IgD-negative memory B cell (primary cell): ENCODE data around the gene HSF2BP. TPM values are rescaled to one million over a fixed set of nuclear protein-coding genes. Genes with fewer than 3 reads are reported as not detected.
"Not testable (repeated sequence)": the region's sequence is repeated elsewhere in the genome, so short reads cannot be mapped to it uniquely, and the experiment has no call there.

ENCODE experiments used
- H3K27ac Mint-ChIP-seq, 3 donors: one replicate each; pipeline ENCODE4 v1.8.0; 2020 to 2022; ENCODE audit warnings: mild to moderate bottlenecking in 3 of 3, mixed read lengths in 3 of 3, moderate library complexity in 1 of 3
- H3K27me3 Mint-ChIP-seq: one replicate; pipeline ENCODE4 v1.8.0; 2021; ENCODE audit warnings: mixed read lengths
- H3K36me3 Mint-ChIP-seq: one replicate; pipeline ENCODE4 v1.8.0; 2020; ENCODE audit warnings: mild to moderate bottlenecking, mixed read lengths
- H3K4me1 Mint-ChIP-seq, 3 donors: one replicate each; pipeline ENCODE4 v1.8.0; 2020 to 2022; ENCODE audit warnings: mixed read lengths in 3 of 3, mild to moderate bottlenecking in 1 of 3
- H3K4me3 Mint-ChIP-seq, 4 donors: one replicate each; pipeline ENCODE4 v1.8.0; 2020 to 2022; ENCODE audit warnings: mild to moderate bottlenecking in 4 of 4, mixed read lengths in 4 of 4, moderate library complexity in 3 of 4
- H3K9me3 Mint-ChIP-seq, 3 donors: one replicate each; pipeline ENCODE4 v1.8.0; 2020 to 2021; ENCODE audit warnings: mixed read lengths in 3 of 3, mild to moderate bottlenecking in 1 of 3
- polyA plus RNA-seq: library from polyadenylated mRNA; unstranded; fragments of 300-500 nt; fragmentation: Illumina TruSeq; gene quantifications from one replicate; pipeline ENCODE4 v1.2.3, GENCODE V29; 2021

HSF2BP gene
- polyA plus RNA-seq, 1 donor from 2014 or later, result 0.11 TPM

DNA sequence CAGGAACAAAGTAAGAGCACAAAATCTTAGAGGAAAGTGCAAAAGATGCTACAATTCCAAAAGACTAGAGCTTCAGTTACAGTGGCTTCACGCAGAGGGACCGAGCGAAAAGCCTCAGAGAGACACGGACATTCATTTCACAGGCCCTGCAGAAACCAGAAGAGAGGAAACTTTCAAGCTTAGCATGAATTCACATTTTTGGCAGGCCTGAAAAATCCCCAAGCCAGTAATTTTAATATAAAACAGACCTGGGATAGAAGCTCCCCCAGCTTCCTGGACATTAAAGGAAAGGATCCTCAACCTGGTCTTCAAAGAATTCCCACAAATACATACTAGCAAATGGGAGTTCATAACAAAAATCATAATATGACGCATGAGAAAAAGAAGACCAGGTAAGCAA lies 66.2 kb downstream of the HSF2BP start:
- Mint-ChIP-seq H3K27me3 (peaks cover 4% of the 10 kb centered on the region), H3K36me3 (no peaks in the 10 kb centered on the region), H3K9me3 (no peaks in the 10 kb centered on the region), H3K4me1 (no peaks in the 10 kb centered on the region), H3K27ac (no peak overlapping the region), H3K4me3 (no peak overlapping the region)

- peaks cover 4% of the 10 kb centered on the region for H3K27me3 Mint-ChIP-seq
- H3K36me3 Mint-ChIP-seq, result no peaks in the 10 kb centered on the region
- H3K9me3 Mint-ChIP-seq, result no peaks in the 10 kb centered on the region
- H3K4me1 Mint-ChIP-seq, result no peaks in the 10 kb centered on the region
- H3K27ac Mint-ChIP-seq, result no peak overlapping the region
- no peak overlapping the region for H3K4me3 Mint-ChIP-seq
Observed at GRCh38 chr21:43591571-43591970, 67.7 kb downstream of the HSF2BP start.

GRCh38 chr21:43590194-43590593 lies 69.1 kb downstream of the HSF2BP start:
- no peaks in the 10 kb centered on the region for H3K36me3 Mint-ChIP-seq
- H3K9me3 Mint-ChIP-seq, result no peaks in the 10 kb centered on the region
- H3K27me3 Mint-ChIP-seq, result peaks cover 7% of the 10 kb centered on the region
- no peak overlapping the region for H3K27ac Mint-ChIP-seq
- no peak overlapping the region for H3K4me3 Mint-ChIP-seq
- peaks cover 0 to under 1% (median 0%) of the 10 kb centered on the region in 3 donors for H3K4me1 Mint-ChIP-seq

DNA sequence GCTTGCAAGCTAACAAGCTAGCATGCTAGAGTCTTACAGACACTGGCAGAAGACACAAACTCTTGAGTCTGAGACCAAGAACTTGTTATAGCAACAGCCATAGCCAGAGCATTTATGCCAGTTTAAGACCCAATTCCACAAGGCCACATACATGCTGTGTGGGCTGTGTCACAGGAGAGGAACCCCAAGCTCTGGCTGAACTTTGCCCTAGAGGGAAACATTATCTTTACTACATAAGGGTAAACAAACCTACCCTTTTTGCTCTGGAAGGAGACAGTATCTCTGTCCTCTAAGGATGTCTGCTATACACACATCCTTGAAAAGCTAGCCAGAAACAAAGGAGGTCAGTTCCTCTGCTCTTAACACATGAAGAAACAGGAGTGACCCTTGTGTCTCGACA lies 70.3 kb downstream of the HSF2BP start:
- no peak overlapping the region for H3K27ac Mint-ChIP-seq
- H3K9me3 Mint-ChIP-seq, result no peaks in the 10 kb centered on the region
- H3K4me3 Mint-ChIP-seq, result no peak overlapping the region
- H3K27me3 Mint-ChIP-seq, result peaks cover 7% of the 10 kb centered on the region
- H3K36me3 Mint-ChIP-seq, result no peaks in the 10 kb centered on the region
- peaks cover 0 to 1% (median 0%) of the 10 kb centered on the region in 3 donors for H3K4me1 Mint-ChIP-seq

- Mint-ChIP-seq H3K4me1 (peaks cover 0 to 1% (median 0%) of the 10 kb centered on the region in 3 donors), H3K27me3 (peaks cover 7% of the 10 kb centered on the region), H3K4me3 (no peak overlapping the region), H3K36me3 (no peaks in the 10 kb centered on the region), H3K9me3 (no peaks in the 10 kb centered on the region), H3K27ac (no peak overlapping the region)
Observed at GRCh38 chr21:43585924-43586413, 73.3 kb downstream of the HSF2BP start.

- Mint-ChIP-seq H3K9me3 (no peaks in the 10 kb centered on the region), H3K27ac (no peak overlapping the region), H3K4me3 (no peak overlapping the region), H3K4me1 (peaks cover 0 to 1% (median 0%) of the 10 kb centered on the region in 3 donors), H3K27me3 (peaks cover 5% of the 10 kb centered on the region), H3K36me3 (no peaks in the 10 kb centered on the region)
Observed at GRCh38 chr21:43585514-43585913, 73.8 kb downstream of the HSF2BP start.

DNA sequence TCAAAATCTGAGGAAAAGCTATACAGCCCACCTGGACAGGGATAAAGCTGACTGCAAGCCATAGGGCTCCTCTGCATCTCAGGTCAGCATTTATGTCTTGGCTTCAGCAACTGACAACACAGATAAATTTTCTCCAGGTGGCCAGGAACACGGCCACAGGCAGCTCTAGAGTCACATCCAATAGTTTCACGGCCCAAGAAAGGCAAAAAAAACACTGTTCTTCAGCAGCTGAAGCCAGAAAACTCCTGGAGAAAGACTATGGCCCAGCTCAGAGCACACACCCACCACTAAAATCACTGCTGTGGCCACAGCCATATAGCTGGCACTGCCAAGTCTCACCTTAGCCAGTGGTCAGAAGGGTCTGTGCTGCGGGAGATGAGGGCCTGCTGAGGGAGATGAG lies 77.8 kb downstream of the HSF2BP start:
- H3K36me3 Mint-ChIP-seq, result no peaks in the 10 kb centered on the region
- no peaks in the 10 kb centered on the region for H3K9me3 Mint-ChIP-seq
- peaks cover 9% of the 10 kb centered on the region for H3K27me3 Mint-ChIP-seq
- H3K4me1 Mint-ChIP-seq, result peaks cover 0 to 1% (median 0%) of the 10 kb centered on the region in 3 donors
- no peak overlapping the region for H3K27ac Mint-ChIP-seq
- H3K4me3 Mint-ChIP-seq, result no peak overlapping the region

GRCh38 chr21:43578677-43579303 lies 80.5 kb downstream of the HSF2BP start:
- H3K9me3 Mint-ChIP-seq, result no peaks in the 10 kb centered on the region
- no peaks in the 10 kb centered on the region for H3K4me1 Mint-ChIP-seq
- peaks cover 14% of the 10 kb centered on the region for H3K27me3 Mint-ChIP-seq
- H3K27ac Mint-ChIP-seq, result no peak overlapping the region
- no peaks in the 10 kb centered on the region for H3K36me3 Mint-ChIP-seq
- no peak overlapping the region for H3K4me3 Mint-ChIP-seq

GRCh38 chr21:43575473-43575844 lies 83.8 kb downstream of the HSF2BP start:
- Mint-ChIP-seq H3K9me3 (no peaks in the 10 kb centered on the region), H3K36me3 (no peaks in the 10 kb centered on the region), H3K4me1 (peaks cover 0 to 2% (median 0%) of the 10 kb centered on the region in 3 donors), H3K27me3 (peaks cover 17% of the 10 kb centered on the region), H3K27ac (no peak overlapping the region), H3K4me3 (no peak overlapping the region)

DNA sequence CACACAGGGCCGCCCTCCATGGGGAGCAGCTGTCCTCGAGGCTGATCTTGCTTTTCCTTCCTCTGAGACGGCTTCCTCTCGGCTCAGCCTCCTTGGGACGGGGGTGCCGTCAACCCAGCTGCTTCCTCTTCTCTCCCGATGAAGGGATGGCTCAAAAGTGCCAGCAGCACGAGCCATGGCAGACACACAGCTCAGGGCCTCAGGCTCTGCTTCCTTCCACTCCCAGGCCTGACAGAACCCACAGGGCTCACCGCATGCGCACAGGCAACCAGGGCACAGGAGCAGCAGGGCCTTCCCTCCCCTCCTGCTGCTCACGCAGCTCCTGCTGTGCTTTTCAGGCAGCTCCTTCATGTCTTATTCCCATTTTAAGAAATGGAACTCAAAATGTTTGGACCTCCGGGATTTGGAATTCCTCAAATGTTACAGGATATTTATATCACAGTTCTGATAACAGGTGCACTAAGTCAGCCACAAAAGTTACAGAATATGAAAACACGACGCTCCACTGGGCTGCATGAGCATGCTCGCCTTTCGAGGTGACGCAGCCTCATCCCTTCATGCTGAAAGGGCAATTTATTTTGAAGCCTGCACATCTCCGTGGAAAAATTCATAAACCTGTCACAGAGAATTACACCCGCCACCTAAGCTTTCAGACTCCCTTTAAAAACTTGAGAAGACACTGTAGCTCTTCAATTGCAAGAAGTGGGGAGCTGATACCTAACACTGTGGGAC lies 84.4 kb downstream of the HSF2BP start:
- no peaks in the 10 kb centered on the region for H3K36me3 Mint-ChIP-seq
- peaks cover 16% of the 10 kb centered on the region for H3K27me3 Mint-ChIP-seq
- no peak overlapping the region for H3K4me3 Mint-ChIP-seq
- no peaks in the 10 kb centered on the region for H3K9me3 Mint-ChIP-seq
- peaks cover 0 to 2% (median 0%) of the 10 kb centered on the region in 3 donors for H3K4me1 Mint-ChIP-seq
- no peak overlapping the region for H3K27ac Mint-ChIP-seq

GRCh38 chr21:43573921-43574320 lies 85.4 kb downstream of the HSF2BP start:
- Mint-ChIP-seq H3K9me3 (no peaks in the 10 kb centered on the region), H3K36me3 (no peaks in the 10 kb centered on the region)

DNA sequence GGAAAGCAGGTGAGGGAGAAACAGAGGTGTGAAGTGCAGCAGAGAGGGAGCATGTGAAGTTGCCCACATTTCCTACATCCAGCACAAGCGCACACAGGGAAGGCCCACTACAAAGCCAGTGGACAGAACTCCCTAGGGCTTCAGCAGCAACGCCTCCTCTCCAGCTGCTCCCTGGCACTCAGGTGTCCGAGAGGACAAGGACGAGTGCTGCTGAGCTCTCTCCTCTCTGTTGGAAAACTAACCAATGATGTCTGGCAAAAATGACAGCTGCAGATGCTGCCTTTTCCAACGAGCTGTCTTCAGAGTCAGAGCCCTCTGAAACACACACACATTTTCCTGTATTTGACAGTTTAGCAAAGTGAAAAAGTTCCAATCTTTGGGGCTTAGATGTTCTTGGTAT lies 86.8 kb downstream of the HSF2BP start:
- no peaks in the 10 kb centered on the region for H3K9me3 Mint-ChIP-seq
- H3K36me3 Mint-ChIP-seq, result no peaks in the 10 kb centered on the region
- H3K4me3 Mint-ChIP-seq, result no peak overlapping the region
- H3K27me3 Mint-ChIP-seq, result peaks cover 12% of the 10 kb centered on the region
- H3K27ac Mint-ChIP-seq, result no peak overlapping the region
- peaks cover 0 to 2% (median 0%) of the 10 kb centered on the region in 3 donors for H3K4me1 Mint-ChIP-seq

More at GRCh38 chr21:43573921-43574320, 85.4 kb downstream of the HSF2BP start:
- Mint-ChIP-seq H3K4me3 (no peak overlapping the region), H3K27ac (no peak overlapping the region), H3K4me1 (peaks cover 0 to 2% (median 0%) of the 10 kb centered on the region in 3 donors), H3K27me3 (peaks cover 16% of the 10 kb centered on the region)

DNA sequence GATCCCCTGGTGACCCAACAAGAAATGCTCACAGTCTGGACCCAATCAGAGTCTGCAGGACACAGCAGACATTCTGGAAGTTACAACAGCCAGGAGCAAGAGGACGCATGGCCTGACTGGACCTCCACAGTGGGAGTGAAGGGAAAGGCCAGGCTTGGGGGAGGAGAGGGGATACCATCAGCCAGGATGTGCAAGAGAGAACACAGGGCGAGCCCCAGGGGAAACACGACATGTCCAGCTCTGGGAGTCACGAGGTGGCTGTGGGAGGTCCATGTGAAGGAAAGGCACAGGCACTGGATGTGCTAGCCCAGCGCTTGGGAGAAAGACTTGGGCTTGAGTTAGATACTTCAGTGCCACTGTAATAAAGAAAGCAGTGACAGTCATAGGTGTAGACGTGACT lies 87.3 kb downstream of the HSF2BP start:
- H3K4me1 Mint-ChIP-seq, result peaks cover 0 to 2% (median 0%) of the 10 kb centered on the region in 3 donors
- H3K9me3 Mint-ChIP-seq, result no peaks in the 10 kb centered on the region
- no peak overlapping the region for H3K27ac Mint-ChIP-seq
- H3K36me3 Mint-ChIP-seq, result no peaks in the 10 kb centered on the region
- no peak overlapping the region for H3K4me3 Mint-ChIP-seq
- peaks cover 12% of the 10 kb centered on the region for H3K27me3 Mint-ChIP-seq

GRCh38 chr21:43570195-43570594 lies 89.1 kb downstream of the HSF2BP start:
- H3K36me3 Mint-ChIP-seq, H3K27ac Mint-ChIP-seq, H3K4me3 Mint-ChIP-seq, H3K9me3 Mint-ChIP-seq, H3K4me1 Mint-ChIP-seq: not testable (repeated sequence)
- peaks cover 12% of the 10 kb centered on the region for H3K27me3 Mint-ChIP-seq

- not testable (repeated sequence) for H3K4me1 Mint-ChIP-seq, H3K27me3 Mint-ChIP-seq, H3K27ac Mint-ChIP-seq, H3K9me3 Mint-ChIP-seq, H3K4me3 Mint-ChIP-seq, H3K36me3 Mint-ChIP-seq
Observed at GRCh38 chr21:43562451-43562850, 96.8 kb downstream of the HSF2BP start.

DNA sequence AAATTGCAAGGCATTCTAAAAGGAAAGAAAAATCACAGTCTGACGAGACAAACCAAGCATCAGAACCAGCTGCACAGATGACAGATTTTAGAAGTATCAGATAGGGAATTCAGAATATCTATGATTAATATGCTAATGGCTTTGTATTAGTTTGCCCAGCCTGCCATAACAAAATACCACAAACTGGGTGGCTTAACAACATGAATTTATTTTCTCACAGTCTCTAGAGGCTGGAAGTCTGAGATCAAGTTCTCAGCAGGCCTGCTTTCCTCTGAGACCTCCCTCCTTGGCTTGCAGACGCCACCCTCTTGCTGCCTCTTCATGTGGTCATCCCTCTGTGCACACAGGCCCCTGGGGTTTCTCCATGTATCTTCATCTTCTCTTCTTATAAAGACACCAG lies 118.7 kb downstream of the HSF2BP start:
- not testable (repeated sequence) for H3K4me1 Mint-ChIP-seq, H3K27me3 Mint-ChIP-seq, H3K4me3 Mint-ChIP-seq, H3K27ac Mint-ChIP-seq, H3K36me3 Mint-ChIP-seq, H3K9me3 Mint-ChIP-seq
